Activated CD4-positive, alpha-beta T cell treated with anti-CD3 and anti-CD28 coated beads for 36 hours (primary cell): Measurements from ENCODE around the gene NR2F2. TPM values are rescaled to one million over a fixed set of nuclear protein-coding genes. Genes with fewer than 3 reads are reported as not detected.

Experiments
- ATAC-seq: fragments of 200-7000 bp; cut with Tn5 transposase; one replicate; pipeline ENCODE4 v1.10.0; 2021; ENCODE audit warnings: mild to moderate bottlenecking, moderate library complexity
- CTCF ChIA-PET: fragments of 350-600 bp; sonication (Branson Sonifier 250); formaldehyde crosslinking; loops from one replicate; lab custom pipeline; 2021; ENCODE audit warnings: antibody characterized with exemption; lab: Charles Lee
- POLR2A ChIA-PET: fragments of 350-600 bp; sonication (Branson Sonifier 250); formaldehyde crosslinking; loops from one replicate; lab custom pipeline; 2021; ENCODE audit warnings: antibody characterized with exemption, inconsistent platforms; lab: Charles Lee
- DNase-seq: peaks from one replicate; pipeline ENCODE4 v3.0.0-alpha.2; 2020
- H3K27ac Mint-ChIP-seq: one replicate; pipeline ENCODE4 v1.8.0; 2021; ENCODE audit warnings: mixed read lengths
- H3K27me3 Mint-ChIP-seq: one replicate; pipeline ENCODE4 v1.8.0; 2021; ENCODE audit warnings: mixed read lengths
- H3K36me3 Mint-ChIP-seq: one replicate; pipeline ENCODE4 v1.8.0; 2021; ENCODE audit warnings: low read depth, mixed read lengths
- H3K4me1 Mint-ChIP-seq: one replicate; pipeline ENCODE4 v1.8.0; 2021; ENCODE audit warnings: mixed read lengths
- H3K4me3 Mint-ChIP-seq: one replicate; pipeline ENCODE4 v1.8.0; 2021; ENCODE audit warnings: mild to moderate bottlenecking, moderate library complexity, mixed read lengths
- H3K9me3 Mint-ChIP-seq: one replicate; pipeline ENCODE4 v1.8.0; 2021; ENCODE audit warnings: low read depth, mixed read lengths
- intact Hi-C, 2 experiments: fragments of 100-400 bp; cut with DNase I in 1 of 2; cut with micrococcal nuclease in 1 of 2; formaldehyde crosslinking; loops; one replicate each; pipeline versions ENCODE4 v1.14.2 to v1.15.1; 2022 to 2024; cut with DNase I, micrococcal nuclease
- total RNA-seq, 2 experiments: library from RNA; stranded (reverse); gene quantifications; one replicate each; pipeline ENCODE4 v1.2.3, GENCODE V29; 2021

NR2F2 gene
- total RNA-seq, 2 experiments from 2014 or later, result not detected

- Mint-ChIP-seq H3K27ac (no peak overlapping the region), H3K27me3 (peaks cover 78% of the 10 kb centered on the region), H3K4me1 (peaks cover 3% of the 10 kb centered on the region), H3K9me3 (peaks cover 3% of the 10 kb centered on the region), H3K36me3 (peaks cover 3% of the 10 kb centered on the region), H3K4me3 (no peak overlapping the region)
- no peak for ATAC-seq
- intact Hi-C loops, result loop anchor here in 1 of 2 experiments (2.0 to 10.0 kb wide), 2 partner anchors 71 to 1755 kb away; no protein-coding TSS in a partner anchor
- DNase-seq, result no peak
- ChIA-PET CTCF (interaction anchor here (0.7 kb wide), 1 partner anchor 18 kb away, joined by 3 read pairs; no protein-coding TSS in a partner anchor), POLR2A (no interaction called here)
Measured at GRCh38 chr15:96339619-96340347, 9.3 kb downstream of the NR2F2 start.

DNA sequence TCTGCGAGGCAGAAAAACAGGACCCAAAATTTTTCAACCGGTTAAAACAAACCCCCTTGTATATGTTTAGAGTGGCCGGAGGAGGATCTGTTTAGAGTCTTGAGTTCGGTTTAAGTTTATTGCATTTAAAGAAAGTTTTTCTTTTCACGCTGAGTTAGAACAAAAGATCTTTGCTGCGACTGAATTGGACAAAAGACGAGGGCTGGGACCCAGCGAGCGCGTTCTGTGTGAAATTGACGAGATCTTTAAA is 9.8 kb downstream of the NR2F2 start:
- H3K36me3 Mint-ChIP-seq, result peaks cover 3% of the 10 kb centered on the region
- H3K27me3 Mint-ChIP-seq, result peaks cover 78% of the 10 kb centered on the region
- ATAC-seq, result no peak
- H3K4me1 Mint-ChIP-seq, result peaks cover 3% of the 10 kb centered on the region
- H3K9me3 Mint-ChIP-seq, result peaks cover 3% of the 10 kb centered on the region
- POLR2A ChIA-PET, result no interaction called here
- no peak overlapping the region for H3K27ac Mint-ChIP-seq
- no peak overlapping the region for H3K4me3 Mint-ChIP-seq
- CTCF ChIA-PET, result interaction anchor here (0.6 kb wide), 1 partner anchor 18 kb away, joined by 3 read pairs; no protein-coding TSS in a partner anchor
- intact Hi-C loops, result no loop called here
- no peak for DNase-seq

GRCh38 chr15:96340598-96341512 is 10.4 kb downstream of the NR2F2 start:
- Mint-ChIP-seq H3K4me3 (no peak overlapping the region), H3K27me3 (peaks cover 78% of the 10 kb centered on the region), H3K9me3 (peaks cover 3% of the 10 kb centered on the region), H3K36me3 (peaks cover 3% of the 10 kb centered on the region), H3K27ac (no peak overlapping the region), H3K4me1 (peaks cover 3% of the 10 kb centered on the region)
- CTCF ChIA-PET, result interaction anchor here (0.6 to 0.8 kb wide), 2 partner anchors 17 to 1057 kb away, joined by 3 to 4 read pairs; no protein-coding TSS in a partner anchor
- no peak for DNase-seq
- POLR2A ChIA-PET, result no interaction called here
- intact Hi-C loops, result no loop called here
- ATAC-seq, result no peak

DNA sequence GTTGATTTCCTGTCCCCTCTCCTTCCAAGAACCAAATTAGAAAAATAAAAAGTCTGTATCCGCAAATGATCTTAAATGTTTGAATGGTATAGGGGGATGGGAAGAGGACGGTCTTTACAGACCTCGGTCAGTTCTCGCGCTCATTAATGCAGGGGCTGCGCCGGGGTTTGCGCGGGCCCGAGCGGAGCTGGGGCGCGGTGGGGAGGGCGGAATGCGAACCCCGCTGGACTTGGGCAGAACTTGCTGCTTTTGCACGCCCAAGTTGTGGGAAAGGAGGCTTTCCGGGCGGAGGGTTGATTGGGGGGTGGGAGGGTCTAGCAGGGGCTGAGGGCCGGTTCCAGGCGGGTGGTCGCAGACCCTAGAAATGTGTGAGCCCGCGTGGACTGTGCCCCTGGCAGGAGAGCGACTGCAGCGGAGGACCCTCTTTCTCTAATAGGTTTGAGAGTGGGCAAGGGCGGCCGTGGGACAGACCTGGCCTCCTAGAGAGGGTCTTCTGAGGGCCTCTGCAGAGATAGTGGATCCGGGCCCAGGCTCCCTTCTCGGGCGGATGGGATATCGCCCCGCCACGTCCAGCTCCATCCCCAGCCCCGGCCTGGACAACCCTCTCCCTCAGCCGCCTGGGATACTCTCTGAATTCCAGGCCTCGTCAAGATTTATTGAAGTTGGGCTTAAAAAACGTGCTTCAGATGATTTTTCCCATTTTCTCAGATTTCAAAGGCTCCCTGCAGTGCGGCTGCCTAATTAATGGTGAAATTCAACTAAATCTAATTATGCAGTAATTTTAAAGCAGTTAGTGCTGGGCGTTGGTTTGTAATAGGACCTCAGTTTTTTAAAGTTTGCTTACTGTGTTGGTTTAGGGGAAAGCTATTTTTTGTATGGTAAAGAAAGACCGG is 11.3 kb downstream of the NR2F2 start:
- Mint-ChIP-seq H3K36me3 (peaks cover 3% of the 10 kb centered on the region), H3K4me3 (no peak overlapping the region), H3K9me3 (peaks cover 3% of the 10 kb centered on the region), H3K27me3 (peaks cover 79% of the 10 kb centered on the region), H3K4me1 (peaks cover 3% of the 10 kb centered on the region), H3K27ac (no peak overlapping the region)
- intact Hi-C loops, result loop anchor here in 1 of 2 experiments (2.0 kb wide), 1 partner anchor 15 kb away; no protein-coding TSS in a partner anchor
- ATAC-seq (no peak), DNase-seq (no peak)
- POLR2A ChIA-PET, result no interaction called here
- CTCF ChIA-PET, result no interaction called here

- intact Hi-C loops, result loop anchor here in 1 of 2 experiments (2.0 kb wide), 1 partner anchor 16 kb away; no protein-coding TSS in a partner anchor
- H3K27me3 Mint-ChIP-seq, result peaks cover 78% of the 10 kb centered on the region
- CTCF ChIA-PET, result interaction anchor here (0.7 to 1.0 kb wide), 2 partner anchors 22 to 1150 kb away, joined by 3 read pairs; no protein-coding TSS in a partner anchor
Measured at GRCh38 chr15:96342406-96343112, 12.1 kb downstream of the NR2F2 start.

GRCh38 chr15:96343113-96344059 is 12.9 kb downstream of the NR2F2 start:
- Mint-ChIP-seq H3K36me3 (peaks cover 3% of the 10 kb centered on the region), H3K4me1 (peaks cover 3% of the 10 kb centered on the region), H3K4me3 (no peak overlapping the region), H3K27me3 (peaks cover 81% of the 10 kb centered on the region), H3K9me3 (peaks cover 3% of the 10 kb centered on the region), H3K27ac (no peak overlapping the region)
- POLR2A ChIA-PET, result no interaction called here
- DNase-seq, result no peak
- intact Hi-C loops, result loop anchor here (2.0 kb wide), 2 partner anchors 15 to 17 kb away; no protein-coding TSS in a partner anchor
- CTCF ChIA-PET, result interaction anchor here (0.6 to 1.0 kb wide), 3 partner anchors 15 to 1149 kb away, joined by 3 read pairs; no protein-coding TSS in a partner anchor
- ATAC-seq, result no peak

More at GRCh38 chr15:96342406-96343112, 12.1 kb downstream of the NR2F2 start:
- Mint-ChIP-seq H3K4me1 (peaks cover 3% of the 10 kb centered on the region), H3K4me3 (no peak overlapping the region), H3K9me3 (peaks cover 3% of the 10 kb centered on the region), H3K27ac (no peak overlapping the region), H3K36me3 (peaks cover 3% of the 10 kb centered on the region)
- no peak for DNase-seq
- POLR2A ChIA-PET, result no interaction called here
- no peak for ATAC-seq

- Mint-ChIP-seq H3K36me3 (peaks cover 3% of the 10 kb centered on the region), H3K4me1 (peaks cover 3% of the 10 kb centered on the region), H3K27ac (no peak overlapping the region), H3K4me3 (no peak overlapping the region), H3K9me3 (peaks cover 3% of the 10 kb centered on the region), H3K27me3 (peaks cover 85% of the 10 kb centered on the region)
- ChIA-PET POLR2A (no interaction called here), CTCF (no interaction called here)
- ATAC-seq, result no peak
- no peak for DNase-seq
- intact Hi-C loops, result loop anchor here in 1 of 2 experiments (2.0 kb wide), 1 partner anchor 15 kb away; no protein-coding TSS in a partner anchor
Measured at GRCh38 chr15:96344060-96344705, 13.7 kb downstream of the NR2F2 start.

DNA sequence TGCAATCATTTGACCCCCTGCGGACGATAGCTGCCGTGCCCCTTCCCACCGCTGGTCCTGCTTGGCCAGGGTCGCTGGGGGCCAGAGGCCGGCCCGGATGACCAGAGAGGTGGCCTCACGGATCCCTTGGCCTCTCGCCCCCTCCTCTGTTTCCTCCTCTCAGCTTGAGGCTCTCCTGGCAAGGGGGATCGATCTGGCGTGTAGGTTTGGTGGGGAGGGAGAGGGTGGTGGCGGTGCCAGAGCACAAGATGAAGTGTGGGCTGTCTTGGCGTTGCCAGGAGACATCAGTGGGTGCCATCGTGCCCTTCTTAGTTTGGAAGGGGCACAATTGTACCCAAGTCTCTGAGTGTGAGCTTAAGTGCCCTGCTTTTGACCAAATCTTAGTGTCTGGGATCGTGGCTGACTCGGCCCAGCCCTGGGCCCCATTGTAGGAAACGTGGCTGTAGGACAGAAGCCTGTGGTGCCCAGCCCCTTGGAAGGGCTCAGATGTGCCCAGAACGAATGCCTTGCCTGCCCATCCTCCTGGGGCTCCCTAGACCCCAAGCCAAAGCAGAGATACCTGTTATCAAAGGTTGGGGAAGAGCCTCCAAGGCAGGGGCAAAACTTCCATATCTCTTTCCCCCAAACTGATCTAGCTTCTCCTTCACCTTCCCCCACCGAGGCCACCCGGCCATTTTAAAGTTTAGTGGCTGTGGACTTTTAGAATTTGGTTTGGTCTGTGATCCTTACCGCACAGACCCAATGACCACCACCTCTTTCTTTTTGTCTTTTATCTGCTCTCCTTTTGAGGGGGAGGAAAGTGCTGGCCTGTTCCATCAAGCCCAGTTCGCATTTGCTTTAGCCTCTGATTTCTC is 14.4 kb downstream of the NR2F2 start:
- intact Hi-C loops, result loop anchor here (1.0 to 5.0 kb wide), 4 partner anchors 16 to 1933 kb away; no protein-coding TSS in a partner anchor
- CTCF ChIA-PET, result no interaction called here
- DNase-seq (no peak), ATAC-seq (no peak)
- H3K36me3 Mint-ChIP-seq, result peaks cover 3% of the 10 kb centered on the region
- H3K9me3 Mint-ChIP-seq, result peaks cover 3% of the 10 kb centered on the region
- H3K27me3 Mint-ChIP-seq, result peaks cover 87% of the 10 kb centered on the region
- POLR2A ChIA-PET, result no interaction called here
- H3K27ac Mint-ChIP-seq, result no peak overlapping the region
- H3K4me3 Mint-ChIP-seq, result no peak overlapping the region
- peaks cover 3% of the 10 kb centered on the region for H3K4me1 Mint-ChIP-seq
